Suprapubic skin (tissue), 4 donors: Measurements from ENCODE around the gene SMOC2.

Experiments
- EP300 ChIP-seq: sonication (generic); formaldehyde crosslinking; IDR thresholded peaks from one replicate; pipeline ENCODE4 v1.6.1; 2017; ENCODE audit warnings: antibody characterized with exemption
- POLR2AphosphoS5 ChIP-seq, 3 donors: sonication (generic); formaldehyde crosslinking; IDR thresholded peaks; one replicate each; pipeline ENCODE4 v1.6.1; 2017; ENCODE audit warnings: antibody characterized with exemption in 3 of 3
- TF ChIP-seq, protein P1 (sequence below), 2 donors: fragments of 200-600 bp in 1 of 2; fragments of 450-650 bp in 1 of 2; sonication (generic) in 1 of 2; IDR thresholded peaks; one replicate each; pipeline ENCODE4 v1.5.1; 2016 to 2019; ENCODE audit warnings: antibody characterized with exemption in 2 of 2, mild to moderate bottlenecking in 1 of 2, moderate library complexity in 1 of 2

- TF ChIP-seq, protein P1, sequence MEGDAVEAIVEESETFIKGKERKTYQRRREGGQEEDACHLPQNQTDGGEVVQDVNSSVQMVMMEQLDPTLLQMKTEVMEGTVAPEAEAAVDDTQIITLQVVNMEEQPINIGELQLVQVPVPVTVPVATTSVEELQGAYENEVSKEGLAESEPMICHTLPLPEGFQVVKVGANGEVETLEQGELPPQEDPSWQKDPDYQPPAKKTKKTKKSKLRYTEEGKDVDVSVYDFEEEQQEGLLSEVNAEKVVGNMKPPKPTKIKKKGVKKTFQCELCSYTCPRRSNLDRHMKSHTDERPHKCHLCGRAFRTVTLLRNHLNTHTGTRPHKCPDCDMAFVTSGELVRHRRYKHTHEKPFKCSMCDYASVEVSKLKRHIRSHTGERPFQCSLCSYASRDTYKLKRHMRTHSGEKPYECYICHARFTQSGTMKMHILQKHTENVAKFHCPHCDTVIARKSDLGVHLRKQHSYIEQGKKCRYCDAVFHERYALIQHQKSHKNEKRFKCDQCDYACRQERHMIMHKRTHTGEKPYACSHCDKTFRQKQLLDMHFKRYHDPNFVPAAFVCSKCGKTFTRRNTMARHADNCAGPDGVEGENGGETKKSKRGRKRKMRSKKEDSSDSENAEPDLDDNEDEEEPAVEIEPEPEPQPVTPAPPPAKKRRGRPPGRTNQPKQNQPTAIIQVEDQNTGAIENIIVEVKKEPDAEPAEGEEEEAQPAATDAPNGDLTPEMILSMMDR (IDR thresholded peaks at IDR 0.05) = no peak
- TF ChIP-seq EP300 = no peak
- no peak for TF ChIP-seq POLR2AphosphoS5 (IDR thresholded peaks at IDR 0.05)
Measured at GRCh38 chr6:168525114-168525513, 84.1 kb downstream of the SMOC2 start.
